ENCODE data around the gene NTMT1. TPM values are rescaled to one million over a fixed set of nuclear protein-coding genes. Genes with fewer than 3 reads are reported as not detected.

Gene NTMT1
- total RNA-seq, 1 donor from 2014 or later: 62.6 TPM

DNA sequence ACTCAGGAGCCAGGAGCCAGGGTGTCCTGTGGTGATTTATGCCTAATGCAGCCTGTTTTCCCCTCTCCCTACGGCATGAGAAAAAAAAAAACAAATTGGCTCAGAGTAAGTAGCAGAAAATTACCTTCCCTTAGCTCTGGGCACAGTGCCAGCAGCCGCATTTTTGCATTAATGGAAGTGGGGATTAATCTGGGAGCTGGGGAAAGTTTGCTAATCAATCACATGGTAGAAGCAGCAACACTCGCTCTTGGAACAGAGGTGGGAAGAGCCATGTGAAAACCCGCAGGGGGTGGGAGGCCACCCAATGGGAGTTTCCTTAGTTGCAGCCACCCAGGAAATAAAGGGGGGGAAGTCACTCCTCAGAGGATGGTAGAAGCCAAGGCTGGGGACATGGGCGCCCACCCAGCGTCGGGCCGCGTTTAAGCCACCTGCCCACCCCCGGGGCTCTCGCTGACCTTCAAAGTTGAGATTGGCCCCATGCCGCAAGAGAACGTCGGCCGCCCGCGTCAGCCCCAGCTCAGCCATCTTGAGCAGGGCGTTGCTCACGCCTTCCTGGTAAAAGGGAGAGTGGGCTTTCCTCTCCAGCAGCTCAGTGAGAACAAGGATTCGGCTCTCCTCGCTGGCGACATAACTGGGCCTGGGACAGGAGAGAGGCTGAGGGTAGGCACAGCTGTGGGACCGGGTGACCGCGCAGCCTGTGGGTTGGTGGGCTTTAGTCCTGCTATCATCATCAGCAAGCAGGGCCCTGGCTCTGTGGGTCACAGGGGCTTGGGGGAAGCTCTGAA, 14.3 kb downstream of the NTMT1 start:
- Mint-ChIP-seq H3K27me3 (ENCODE audit: unreplicated experiment) (peaks cover 16% of the 10 kb centered on the region), H3K4me3 (ENCODE audit: unreplicated experiment) (peak overlapping the region; percentile 93), H3K4me1 (ENCODE audit: low read depth, unreplicated experiment) (peaks cover 4% of the 10 kb centered on the region), H3K36me3 (ENCODE audit: unreplicated experiment) (no peaks in the 10 kb centered on the region), H3K9me3 (ENCODE audit: unreplicated experiment) (peaks cover 8% of the 10 kb centered on the region), H3K27ac (ENCODE audit: unreplicated experiment) (no peak overlapping the region)
- no peak for DNase-seq
- TF ChIP-seq, protein P1, sequence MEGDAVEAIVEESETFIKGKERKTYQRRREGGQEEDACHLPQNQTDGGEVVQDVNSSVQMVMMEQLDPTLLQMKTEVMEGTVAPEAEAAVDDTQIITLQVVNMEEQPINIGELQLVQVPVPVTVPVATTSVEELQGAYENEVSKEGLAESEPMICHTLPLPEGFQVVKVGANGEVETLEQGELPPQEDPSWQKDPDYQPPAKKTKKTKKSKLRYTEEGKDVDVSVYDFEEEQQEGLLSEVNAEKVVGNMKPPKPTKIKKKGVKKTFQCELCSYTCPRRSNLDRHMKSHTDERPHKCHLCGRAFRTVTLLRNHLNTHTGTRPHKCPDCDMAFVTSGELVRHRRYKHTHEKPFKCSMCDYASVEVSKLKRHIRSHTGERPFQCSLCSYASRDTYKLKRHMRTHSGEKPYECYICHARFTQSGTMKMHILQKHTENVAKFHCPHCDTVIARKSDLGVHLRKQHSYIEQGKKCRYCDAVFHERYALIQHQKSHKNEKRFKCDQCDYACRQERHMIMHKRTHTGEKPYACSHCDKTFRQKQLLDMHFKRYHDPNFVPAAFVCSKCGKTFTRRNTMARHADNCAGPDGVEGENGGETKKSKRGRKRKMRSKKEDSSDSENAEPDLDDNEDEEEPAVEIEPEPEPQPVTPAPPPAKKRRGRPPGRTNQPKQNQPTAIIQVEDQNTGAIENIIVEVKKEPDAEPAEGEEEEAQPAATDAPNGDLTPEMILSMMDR (IDR thresholded peaks at IDR 0.05; ENCODE audit: partially characterized antibody, unreplicated experiment): no peak

DNA sequence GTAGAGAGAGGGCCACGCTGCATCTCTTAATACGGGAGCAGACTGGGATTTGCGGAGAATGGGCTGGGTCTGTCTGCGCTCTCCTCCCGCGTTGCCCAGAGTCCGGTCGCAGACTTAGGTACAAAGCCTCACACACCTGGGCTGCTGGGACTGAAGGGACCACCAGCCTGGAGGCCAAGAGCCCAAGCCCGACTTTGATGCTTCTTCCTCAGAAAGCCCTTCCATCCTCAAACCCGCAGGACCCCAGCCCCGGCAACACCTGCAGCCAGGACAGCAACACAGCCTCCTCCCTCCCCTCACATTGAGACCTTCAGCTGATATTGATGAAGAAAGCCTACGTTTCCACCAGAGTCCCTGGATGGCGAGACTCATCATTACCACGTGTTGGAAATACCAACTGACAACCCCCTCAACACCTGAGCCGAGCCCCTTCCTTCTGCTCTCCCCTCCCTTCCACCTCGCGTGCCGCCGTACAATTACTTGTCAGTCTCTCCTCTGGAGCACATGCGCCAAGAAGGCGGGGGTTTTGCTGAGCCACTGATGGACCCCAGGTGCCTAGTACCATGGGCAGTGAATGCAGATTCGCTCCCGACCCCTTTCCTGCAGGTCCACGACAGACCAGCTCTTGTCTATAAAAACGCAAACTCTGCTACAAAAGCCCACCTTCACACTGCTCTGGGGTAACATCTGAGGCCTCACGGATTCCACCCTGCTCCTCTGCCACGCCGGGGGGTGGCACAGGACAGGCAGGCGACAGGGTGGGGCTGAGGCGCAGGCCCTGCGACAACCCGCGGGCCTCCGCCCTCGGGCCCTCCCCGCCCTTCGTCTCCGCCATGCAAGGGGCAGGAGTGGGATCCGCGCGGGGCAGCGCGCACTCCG, 15.1 kb downstream of the NTMT1 start:
- no peak for DNase-seq
- peak overlapping the region; percentile 93 for H3K4me3 Mint-ChIP-seq (ENCODE audit: unreplicated experiment)
- H3K27ac Mint-ChIP-seq (ENCODE audit: unreplicated experiment): peak overlapping the region; percentile 62
- TF ChIP-seq, protein P1 (IDR thresholded peaks at IDR 0.05; ENCODE audit: partially characterized antibody, unreplicated experiment): no peak
- peaks cover 4% of the 10 kb centered on the region for H3K4me1 Mint-ChIP-seq (ENCODE audit: low read depth, unreplicated experiment)
- H3K36me3 Mint-ChIP-seq (ENCODE audit: unreplicated experiment): no peaks in the 10 kb centered on the region
- H3K27me3 Mint-ChIP-seq (ENCODE audit: unreplicated experiment): peaks cover 16% of the 10 kb centered on the region
- peaks cover 8% of the 10 kb centered on the region for H3K9me3 Mint-ChIP-seq (ENCODE audit: unreplicated experiment)

DNA sequence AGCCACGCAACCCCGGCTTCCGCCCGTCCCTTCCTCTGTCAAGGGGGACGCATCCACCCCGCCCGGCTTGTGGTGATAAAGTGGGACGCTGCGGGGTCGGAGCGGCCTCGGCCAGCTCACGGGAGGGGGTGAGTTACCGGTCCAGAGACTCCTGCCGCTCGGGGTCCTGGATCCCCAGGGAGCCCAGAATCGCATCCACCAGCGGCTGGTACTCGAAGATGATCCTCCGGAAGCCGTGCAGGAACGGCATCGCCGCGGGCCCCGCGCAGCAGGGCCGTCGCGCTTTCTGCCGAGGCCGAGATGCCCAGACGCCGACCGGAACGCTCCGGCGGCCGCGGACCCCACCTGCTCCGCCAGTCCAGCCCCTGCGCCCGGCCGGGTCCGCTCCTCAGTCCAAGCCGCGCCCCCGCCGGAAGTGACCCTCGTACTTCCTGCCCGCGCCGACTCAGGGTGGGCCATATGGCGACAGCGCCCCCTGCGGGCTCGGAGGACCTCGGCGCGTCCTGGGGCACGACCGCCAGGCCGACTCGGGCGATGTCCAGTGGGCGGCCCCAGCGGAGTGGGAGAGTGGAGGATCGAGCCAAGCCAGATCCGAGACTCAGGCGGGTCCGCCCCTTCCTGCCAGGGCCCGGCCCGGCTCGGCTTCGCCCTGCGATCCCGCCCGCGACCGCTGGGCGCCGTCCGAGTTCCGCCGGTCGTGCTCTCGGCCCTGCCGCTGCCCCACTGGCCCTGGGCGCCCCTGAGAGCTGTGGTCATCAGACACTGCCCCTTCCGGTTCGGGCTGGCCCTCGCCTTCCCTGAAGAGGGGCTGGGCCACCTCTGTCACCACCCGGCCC, 16.0 kb downstream of the NTMT1 start, which contains the start of gene ASB6:
ASB6 (minus strand) TSS at position 402 of the 836 bp plus-strand sequence; CDS start at position 250, 152 bp downstream.
- Mint-ChIP-seq H3K36me3 (ENCODE audit: unreplicated experiment) (no peaks in the 10 kb centered on the region), H3K4me3 (ENCODE audit: unreplicated experiment) (peak within 1 kb of the TSS; percentile 93), H3K27me3 (ENCODE audit: unreplicated experiment) (peaks cover 18% of the 10 kb centered on the region), H3K27ac (ENCODE audit: unreplicated experiment) (peak within 1 kb of the TSS; percentile 77), H3K4me1 (ENCODE audit: low read depth, unreplicated experiment) (peaks cover 4% of the 10 kb centered on the region), H3K9me3 (ENCODE audit: unreplicated experiment) (peaks cover 11% of the 10 kb centered on the region)
- peak; percentile 100 for DNase-seq
- TF ChIP-seq, protein P1 (IDR thresholded peaks at IDR 0.05; ENCODE audit: partially characterized antibody, unreplicated experiment): peak; percentile 100

DNA sequence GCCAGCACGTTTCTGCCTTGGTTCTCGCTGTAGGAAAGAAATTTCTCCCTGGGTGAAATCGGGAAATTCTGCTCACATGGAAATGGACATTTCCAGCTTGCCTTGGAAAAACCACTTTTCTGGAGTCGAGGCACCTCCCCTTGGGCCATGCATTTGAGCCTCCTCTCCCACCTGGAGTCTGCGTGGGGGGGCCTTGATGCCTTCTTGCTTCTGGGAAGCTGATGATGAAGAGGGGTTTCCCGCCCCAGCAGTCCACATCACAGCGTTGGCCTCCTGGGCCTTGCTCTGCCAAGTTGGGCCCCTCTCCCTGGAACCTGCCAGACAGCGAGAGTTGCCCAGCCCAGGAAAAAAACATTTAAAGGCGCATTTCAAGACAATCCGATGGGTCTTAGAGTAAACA, 17.7 kb downstream of the NTMT1 start:
- H3K4me1 Mint-ChIP-seq (ENCODE audit: low read depth, unreplicated experiment): peaks cover 4% of the 10 kb centered on the region
- peaks cover 5% of the 10 kb centered on the region for H3K9me3 Mint-ChIP-seq (ENCODE audit: unreplicated experiment)
- no peak for DNase-seq
- TF ChIP-seq, protein P1 (IDR thresholded peaks at IDR 0.05; ENCODE audit: partially characterized antibody, unreplicated experiment): no peak
- no peak overlapping the region for H3K4me3 Mint-ChIP-seq (ENCODE audit: unreplicated experiment)
- no peak overlapping the region for H3K27ac Mint-ChIP-seq (ENCODE audit: unreplicated experiment)
- H3K36me3 Mint-ChIP-seq (ENCODE audit: unreplicated experiment): no peaks in the 10 kb centered on the region
- peaks cover 7% of the 10 kb centered on the region for H3K27me3 Mint-ChIP-seq (ENCODE audit: unreplicated experiment)
